Measurements from ENCODE around the gene NPAS3.

NPAS3 gene

DNA sequence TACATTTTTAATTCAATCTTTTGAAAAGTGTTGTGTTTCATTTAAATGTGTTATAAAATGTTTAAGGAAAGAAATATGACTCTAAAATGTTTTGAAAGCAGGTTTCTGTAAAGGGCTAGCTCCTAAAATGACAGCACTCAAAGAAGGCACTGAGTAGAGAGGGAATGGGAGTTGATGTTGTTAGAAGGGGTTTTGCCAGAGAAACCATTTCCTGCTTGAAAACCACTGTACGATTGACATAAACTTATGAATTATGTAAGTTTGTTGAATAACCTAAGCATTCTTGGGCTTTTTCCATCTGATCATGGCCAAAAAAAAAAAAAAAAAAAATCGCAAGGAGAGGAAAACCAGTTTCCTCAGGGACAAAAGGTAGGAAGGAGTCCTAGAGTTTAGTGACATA is 778.2 kb downstream of the NPAS3 start:
- no peak for ATAC-seq (replicated peaks)
- Mint-ChIP-seq H3K27ac (no peak overlapping the region), H3K4me1 (no peaks in the 10 kb centered on the region), H3K4me3 (no peak overlapping the region), H3K9me3 (peaks cover 0 to 5% of the 10 kb centered on the region in 2 donors), H3K27me3 (peaks cover 0 to 5% of the 10 kb centered on the region in 2 donors), H3K36me3 (peaks cover 0 to 2% of the 10 kb centered on the region in 2 donors)
- no peak for DNase-seq

DNA sequence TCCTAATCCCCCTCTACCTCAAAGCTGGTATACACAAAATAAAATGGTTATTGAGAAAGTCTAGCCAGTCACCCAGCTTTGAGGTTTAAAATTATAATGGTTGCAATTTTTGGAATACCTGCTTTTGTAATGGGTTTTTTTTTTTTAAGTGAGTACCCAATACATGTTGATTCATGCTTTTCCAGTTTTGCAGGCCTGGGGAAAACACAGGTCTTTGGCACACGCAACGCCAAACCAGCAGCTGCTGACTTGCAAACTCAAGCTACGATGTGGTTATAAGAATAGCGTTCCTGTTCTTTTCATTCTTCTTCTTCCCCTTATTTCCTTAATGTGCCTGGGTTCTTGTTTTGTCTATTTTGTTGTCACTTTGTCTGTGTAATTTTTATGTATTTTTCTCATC is 779.2 kb downstream of the NPAS3 start:
- Mint-ChIP-seq H3K27me3 (peaks cover 0 to 5% of the 10 kb centered on the region in 2 donors), H3K4me3 (no peak overlapping the region)
- no peak for DNase-seq

DNA sequence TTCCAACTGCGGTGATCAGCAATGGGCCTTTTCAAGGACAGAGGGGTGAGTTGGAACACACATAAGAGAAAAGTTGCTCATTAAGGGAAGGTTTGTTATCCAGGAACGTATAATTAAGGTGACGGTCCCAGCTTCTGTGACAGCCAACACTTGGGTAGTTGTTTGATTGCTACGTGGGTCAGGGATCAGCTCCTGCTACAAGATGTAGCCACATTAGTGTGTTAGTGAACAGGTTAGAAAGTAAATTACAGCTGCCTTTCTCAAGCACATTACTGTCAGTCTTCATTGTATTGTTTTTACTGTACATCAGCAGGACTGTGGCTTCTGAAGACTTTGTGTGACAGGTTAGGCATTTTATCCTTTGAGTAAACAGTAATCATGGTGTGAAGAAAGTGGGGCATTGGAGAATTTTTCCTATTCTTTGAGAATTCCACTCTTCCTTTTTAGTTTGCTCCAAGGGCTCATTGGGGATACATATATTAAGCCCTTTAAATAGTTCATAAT is 781.7 kb downstream of the NPAS3 start:
- H3K4me3 Mint-ChIP-seq: no peak overlapping the region
- ATAC-seq (replicated peaks) (no peak), DNase-seq (no peak)
- peaks cover 0 to 2% of the 10 kb centered on the region in 2 donors for H3K36me3 Mint-ChIP-seq
- no peak overlapping the region for H3K27ac Mint-ChIP-seq
- peaks cover 0 to 5% of the 10 kb centered on the region in 2 donors for H3K27me3 Mint-ChIP-seq
- peaks cover 0 to 4% of the 10 kb centered on the region in 2 donors for H3K9me3 Mint-ChIP-seq
- H3K4me1 Mint-ChIP-seq: no peaks in the 10 kb centered on the region

More for the DNA sequence above, 779.2 kb downstream of the NPAS3 start:
- H3K36me3 Mint-ChIP-seq: peaks cover 0 to 2% of the 10 kb centered on the region in 2 donors
- no peak for ATAC-seq (replicated peaks)
- peaks cover 0 to 5% of the 10 kb centered on the region in 2 donors for H3K9me3 Mint-ChIP-seq
- no peaks in the 10 kb centered on the region for H3K4me1 Mint-ChIP-seq
- no peak overlapping the region for H3K27ac Mint-ChIP-seq

DNA sequence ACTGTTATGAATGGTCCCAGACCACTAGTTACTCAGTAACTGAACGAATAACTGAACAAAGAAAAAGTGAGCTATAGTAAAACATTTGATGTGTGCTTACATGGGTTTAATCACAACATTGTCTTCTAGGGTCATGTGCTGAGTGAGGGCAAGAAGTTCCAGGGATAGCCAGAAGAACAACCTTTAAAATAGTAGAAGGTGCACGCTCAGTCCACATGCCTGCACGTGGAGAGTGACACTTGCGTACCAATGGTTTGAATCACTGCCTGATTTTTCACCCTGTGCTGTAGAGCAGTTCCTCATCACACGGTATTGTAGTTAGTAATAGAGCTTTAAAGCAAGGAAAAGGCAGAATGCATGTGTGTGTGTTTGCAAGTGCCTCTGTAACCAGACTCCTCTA is 788.0 kb downstream of the NPAS3 start:
- Mint-ChIP-seq H3K36me3 (no peaks in the 10 kb centered on the region), H3K4me1 (no peaks in the 10 kb centered on the region), H3K27me3 (no peaks in the 10 kb centered on the region), H3K9me3 (no peaks in the 10 kb centered on the region), H3K4me3 (no peak overlapping the region), H3K27ac (no peak overlapping the region)
- ATAC-seq (replicated peaks) (no peak), DNase-seq (no peak)

DNA sequence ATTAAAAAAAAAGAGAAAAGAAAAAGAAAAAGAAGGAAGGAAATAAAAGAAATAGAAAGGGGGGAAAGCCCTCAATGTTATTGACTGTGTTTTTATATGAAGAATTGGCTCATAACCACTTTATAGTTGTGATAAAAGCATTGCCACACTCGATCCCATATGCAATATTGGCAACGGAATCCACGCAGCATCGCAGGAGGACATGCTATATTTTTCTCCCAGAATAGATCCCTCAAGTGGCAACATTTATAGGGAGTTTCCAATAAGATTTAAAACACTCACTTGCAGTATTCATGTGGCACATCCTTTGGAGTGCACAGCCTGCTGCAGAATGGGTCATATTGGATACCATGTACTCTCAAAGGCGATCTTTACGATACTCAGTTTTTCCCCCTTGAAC is 788.9 kb downstream of the NPAS3 start:
- Mint-ChIP-seq H3K27ac (no peak overlapping the region), H3K27me3 (no peaks in the 10 kb centered on the region), H3K36me3 (no peaks in the 10 kb centered on the region), H3K4me3 (no peak overlapping the region), H3K9me3 (no peaks in the 10 kb centered on the region), H3K4me1 (no peaks in the 10 kb centered on the region)
- DNase-seq (no peak), ATAC-seq (replicated peaks) (no peak)

DNA sequence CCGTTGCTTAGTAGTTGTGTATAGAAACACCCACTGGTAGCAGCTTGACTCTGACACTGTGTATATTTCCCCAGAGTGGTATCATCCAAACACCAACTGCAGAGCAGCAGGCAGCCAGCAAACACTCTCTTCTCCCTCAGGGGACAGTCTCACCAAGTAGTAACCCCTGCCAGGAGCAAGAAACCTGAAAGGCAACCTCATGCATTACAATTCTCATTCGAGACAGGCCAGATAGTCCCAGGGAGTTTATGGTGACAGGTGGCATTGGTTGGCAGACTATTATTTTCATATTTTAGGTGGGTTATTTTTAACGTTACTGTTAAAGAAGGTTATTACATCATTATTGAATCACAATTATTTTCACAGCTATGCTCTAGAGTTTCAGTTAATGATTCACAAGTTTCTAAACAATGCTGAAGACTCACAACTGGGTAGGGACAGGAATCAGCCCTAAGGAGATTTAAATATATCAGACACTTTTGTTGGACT is 789.4 kb downstream of the NPAS3 start:
- Mint-ChIP-seq H3K4me3 (no peak overlapping the region), H3K36me3 (no peaks in the 10 kb centered on the region), H3K9me3 (no peaks in the 10 kb centered on the region), H3K27me3 (no peaks in the 10 kb centered on the region), H3K4me1 (no peaks in the 10 kb centered on the region), H3K27ac (no peak overlapping the region)
- DNase-seq: no peak
- ATAC-seq (replicated peaks): no peak

DNA sequence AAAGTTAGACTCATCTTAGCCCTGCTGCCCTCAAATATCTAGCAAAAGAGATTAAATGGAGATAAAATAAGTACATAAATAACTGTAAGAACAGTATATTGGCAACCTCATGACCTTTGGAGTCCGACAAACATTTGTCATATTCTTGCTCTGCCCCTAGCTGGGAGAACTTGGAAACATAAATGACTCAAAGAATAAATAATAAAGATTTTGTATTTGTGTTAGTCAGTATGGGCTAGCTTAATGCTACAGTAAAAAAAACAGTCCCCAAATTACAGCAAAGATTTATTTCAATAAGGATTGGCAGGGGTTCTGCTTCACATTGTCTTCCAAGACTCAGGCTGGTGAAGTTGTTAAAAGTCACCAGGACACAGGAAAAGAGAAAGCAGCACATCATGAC is 791.5 kb downstream of the NPAS3 start:
- ATAC-seq (replicated peaks): no peak
- no peak for DNase-seq
- H3K4me1 Mint-ChIP-seq: no peaks in the 10 kb centered on the region
- no peaks in the 10 kb centered on the region for H3K27me3 Mint-ChIP-seq
- no peaks in the 10 kb centered on the region for H3K9me3 Mint-ChIP-seq
- H3K4me3 Mint-ChIP-seq: no peak overlapping the region
- no peak overlapping the region for H3K27ac Mint-ChIP-seq
- H3K36me3 Mint-ChIP-seq: no peaks in the 10 kb centered on the region

DNA sequence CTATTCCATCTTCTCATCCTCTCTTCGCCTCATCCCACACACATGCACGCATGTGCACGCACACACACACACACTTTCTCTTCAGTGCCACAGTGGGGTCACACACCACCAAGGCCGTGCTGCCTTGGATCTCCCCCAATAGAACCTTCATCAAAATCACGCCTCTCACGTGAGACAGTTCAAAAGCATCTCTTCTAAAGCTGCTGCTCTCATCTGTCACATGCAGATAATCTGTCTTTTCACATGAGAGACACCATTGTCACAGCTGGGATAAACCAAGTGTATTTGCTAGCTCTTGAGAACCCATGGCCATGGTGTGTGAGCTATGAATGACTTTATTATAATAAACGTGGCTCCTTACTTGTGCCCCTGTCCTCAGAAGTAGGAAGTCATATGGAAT is 793.5 kb downstream of the NPAS3 start:
- DNase-seq (no peak), ATAC-seq (replicated peaks) (no peak)
- H3K27me3 Mint-ChIP-seq: no peaks in the 10 kb centered on the region
- no peaks in the 10 kb centered on the region for H3K36me3 Mint-ChIP-seq
- H3K4me3 Mint-ChIP-seq: no peak overlapping the region
- H3K9me3 Mint-ChIP-seq: no peaks in the 10 kb centered on the region
- H3K4me1 Mint-ChIP-seq: no peaks in the 10 kb centered on the region
- no peak overlapping the region for H3K27ac Mint-ChIP-seq

DNA sequence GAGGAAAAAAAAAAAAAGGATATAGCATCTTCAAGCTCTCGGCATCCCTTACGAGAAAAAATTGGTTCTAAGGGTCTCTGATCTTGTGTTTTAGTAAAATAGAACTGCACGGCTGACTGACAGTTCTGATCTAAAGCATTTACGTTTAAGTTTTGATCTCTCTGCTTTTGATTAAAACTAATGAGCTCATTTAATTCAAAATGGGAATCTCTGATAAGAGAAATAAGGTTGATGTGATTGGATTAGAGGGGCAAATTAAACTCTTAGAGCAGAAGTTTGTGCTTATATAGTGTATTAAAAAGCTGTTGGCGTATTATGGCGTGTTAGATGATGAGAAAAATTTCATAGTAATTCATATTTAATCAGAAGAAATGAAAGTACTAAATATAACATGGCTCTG is 794.6 kb downstream of the NPAS3 start:
- Mint-ChIP-seq H3K4me3 (no peak overlapping the region), H3K36me3 (no peaks in the 10 kb centered on the region)
- ATAC-seq (replicated peaks): no peak

DNA sequence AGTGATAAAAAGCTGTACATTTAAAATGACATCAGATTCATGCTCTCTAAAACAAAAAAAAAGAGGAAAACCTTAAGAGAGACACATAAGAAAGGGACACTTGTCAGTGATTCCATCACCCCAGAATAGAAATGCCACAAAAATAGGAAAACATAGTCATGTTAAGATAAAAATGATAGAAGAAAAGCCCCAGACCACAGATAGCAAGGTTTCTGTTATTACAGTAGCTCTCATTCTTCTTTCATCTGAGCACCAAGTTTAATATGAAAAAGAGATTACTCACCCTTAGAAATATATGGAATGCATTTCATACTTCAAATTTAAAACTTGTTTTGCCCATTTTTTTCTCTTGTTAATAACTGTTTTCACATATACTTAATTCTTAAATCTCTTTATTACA is 795.0 kb downstream of the NPAS3 start:
- no peak for DNase-seq
- no peaks in the 10 kb centered on the region for H3K9me3 Mint-ChIP-seq
- no peak for ATAC-seq (replicated peaks)
- no peaks in the 10 kb centered on the region for H3K4me1 Mint-ChIP-seq
- H3K27me3 Mint-ChIP-seq: no peaks in the 10 kb centered on the region
- H3K4me3 Mint-ChIP-seq: no peak overlapping the region
- H3K36me3 Mint-ChIP-seq: no peaks in the 10 kb centered on the region
- H3K27ac Mint-ChIP-seq: no peak overlapping the region

More for the DNA sequence above, 794.6 kb downstream of the NPAS3 start:
- Mint-ChIP-seq H3K27me3 (no peaks in the 10 kb centered on the region), H3K9me3 (no peaks in the 10 kb centered on the region), H3K4me1 (no peaks in the 10 kb centered on the region), H3K27ac (no peak overlapping the region)
- no peak for DNase-seq

DNA sequence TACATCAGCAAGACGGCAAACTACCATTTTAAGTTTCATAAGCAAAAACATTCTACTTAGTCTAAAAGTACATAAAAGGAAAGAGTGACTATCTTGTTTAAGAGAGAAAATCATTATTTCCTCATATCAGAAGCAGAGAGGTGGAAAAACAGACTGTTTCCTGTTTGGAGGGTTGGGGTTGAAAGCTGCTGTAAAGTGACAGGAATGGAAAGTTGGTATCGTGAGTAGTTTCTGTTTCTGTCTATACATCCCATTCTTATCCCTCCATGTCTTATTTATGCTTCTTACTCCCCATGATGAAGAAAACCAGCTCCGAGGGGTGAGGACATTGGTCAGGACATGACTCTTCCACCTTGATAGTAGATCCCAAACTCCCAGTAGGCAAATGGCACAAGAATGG is 795.7 kb downstream of the NPAS3 start:
- no peak for ATAC-seq (replicated peaks)
- no peak overlapping the region for H3K4me3 Mint-ChIP-seq
- H3K9me3 Mint-ChIP-seq: no peaks in the 10 kb centered on the region
- DNase-seq: no peak
- H3K36me3 Mint-ChIP-seq: no peaks in the 10 kb centered on the region
- no peaks in the 10 kb centered on the region for H3K27me3 Mint-ChIP-seq
- H3K27ac Mint-ChIP-seq: no peak overlapping the region
- H3K4me1 Mint-ChIP-seq: no peaks in the 10 kb centered on the region

DNA sequence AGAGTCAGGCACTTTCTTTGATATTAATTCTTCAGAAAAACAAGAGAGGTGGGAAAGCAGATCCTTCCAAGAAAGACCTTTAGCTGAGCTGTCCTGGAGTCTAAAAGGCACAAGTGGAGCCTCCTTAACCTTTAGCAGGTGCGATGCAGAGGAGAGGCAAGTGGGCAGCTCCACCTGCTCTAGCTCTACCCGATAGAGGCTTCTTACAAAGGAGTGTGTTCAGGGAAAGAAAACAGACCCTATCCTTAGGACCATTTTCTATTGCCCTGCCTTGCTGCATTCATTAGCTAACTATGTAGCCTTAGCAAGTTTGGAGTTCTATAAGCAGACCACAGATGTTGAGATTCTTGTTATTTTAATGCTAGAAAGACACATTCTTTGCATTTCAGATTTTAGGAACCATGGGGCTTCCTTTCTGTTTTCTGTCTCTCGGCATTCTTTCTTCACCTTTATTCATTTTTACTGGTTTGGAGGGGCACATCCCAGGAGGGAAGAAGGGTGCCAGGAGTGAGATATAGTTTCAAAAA is 797.7 kb downstream of the NPAS3 start:
- DNase-seq (no peak), ATAC-seq (replicated peaks) (no peak)
- H3K27ac Mint-ChIP-seq: no peak overlapping the region
- no peak overlapping the region for H3K4me3 Mint-ChIP-seq
- H3K36me3 Mint-ChIP-seq: no peaks in the 10 kb centered on the region
- H3K4me1 Mint-ChIP-seq: no peaks in the 10 kb centered on the region
- no peaks in the 10 kb centered on the region for H3K9me3 Mint-ChIP-seq
- H3K27me3 Mint-ChIP-seq: no peaks in the 10 kb centered on the region

DNA sequence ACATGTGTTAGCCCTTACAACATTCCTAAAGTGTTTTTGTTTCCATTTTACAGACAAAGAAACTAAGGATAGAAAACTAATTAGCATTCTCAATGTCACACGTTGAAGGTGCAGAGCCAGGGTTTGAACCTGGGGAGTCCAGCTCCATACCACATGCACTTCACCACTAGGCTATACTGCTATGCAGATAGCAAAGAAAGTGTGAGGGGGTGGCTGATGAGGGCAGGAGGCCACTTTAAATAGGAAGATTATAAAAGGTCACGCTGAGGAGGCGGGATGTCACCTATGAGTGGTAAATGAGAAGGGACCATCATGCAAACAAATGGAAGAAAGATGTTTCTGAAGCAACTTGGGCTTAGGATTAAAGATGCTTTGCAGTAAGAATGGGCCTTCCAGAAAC is 798.3 kb downstream of the NPAS3 start:
- Mint-ChIP-seq H3K4me3 (no peak overlapping the region), H3K36me3 (no peaks in the 10 kb centered on the region), H3K27me3 (no peaks in the 10 kb centered on the region), H3K9me3 (no peaks in the 10 kb centered on the region), H3K27ac (no peak overlapping the region), H3K4me1 (no peaks in the 10 kb centered on the region)
- ATAC-seq (replicated peaks) (no peak), DNase-seq (no peak)

DNA sequence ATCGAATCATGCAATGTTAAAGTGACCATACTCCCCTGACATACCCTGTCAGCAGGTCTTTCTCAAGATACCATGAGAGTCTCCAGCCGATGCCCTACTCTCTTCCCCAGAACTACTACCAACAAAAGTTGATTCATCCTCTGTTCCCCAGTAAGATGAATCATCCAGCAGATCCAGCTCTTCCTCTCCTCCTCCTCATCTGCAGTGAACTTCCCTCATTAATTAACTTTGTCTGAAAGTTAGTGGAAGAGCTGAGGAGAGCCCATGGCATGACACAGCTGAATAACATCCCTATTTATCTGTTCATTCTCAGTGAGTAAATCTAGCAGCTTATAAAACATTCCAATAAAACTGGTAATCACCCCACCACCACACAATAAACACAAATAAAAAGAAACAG is 798.8 kb downstream of the NPAS3 start:
- H3K27me3 Mint-ChIP-seq: no peaks in the 10 kb centered on the region
- H3K27ac Mint-ChIP-seq: no peak overlapping the region
- H3K9me3 Mint-ChIP-seq: no peaks in the 10 kb centered on the region
- ATAC-seq (replicated peaks) (no peak), DNase-seq (no peak)
- no peak overlapping the region for H3K4me3 Mint-ChIP-seq
- H3K4me1 Mint-ChIP-seq: no peaks in the 10 kb centered on the region
- no peaks in the 10 kb centered on the region for H3K36me3 Mint-ChIP-seq

DNA sequence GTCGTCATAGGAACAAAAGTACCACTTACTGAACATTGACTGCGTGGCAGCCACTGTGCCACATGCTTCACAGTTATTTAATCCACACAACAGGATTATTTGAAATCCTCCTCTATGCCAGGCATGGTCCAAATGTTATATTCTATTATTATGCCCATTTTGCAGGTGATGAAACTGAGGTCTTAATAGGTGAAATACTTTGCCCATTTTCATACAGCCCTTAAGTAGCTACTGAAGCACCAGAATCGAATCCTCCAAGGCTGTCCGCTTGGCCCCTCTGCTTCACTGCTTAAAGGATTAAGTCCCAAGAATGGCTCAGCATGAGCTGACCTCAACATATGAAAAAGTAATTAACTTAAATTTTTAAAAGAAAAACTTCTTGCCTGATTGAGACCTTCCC is 799.4 kb downstream of the NPAS3 start:
- H3K27me3 Mint-ChIP-seq: no peaks in the 10 kb centered on the region
- H3K4me1 Mint-ChIP-seq: no peaks in the 10 kb centered on the region
- DNase-seq (no peak), ATAC-seq (replicated peaks) (no peak)
- H3K4me3 Mint-ChIP-seq: no peak overlapping the region
- H3K36me3 Mint-ChIP-seq: no peaks in the 10 kb centered on the region
- peaks cover 4% of the 10 kb centered on the region in 2 donors for H3K9me3 Mint-ChIP-seq
- H3K27ac Mint-ChIP-seq: no peak overlapping the region

DNA sequence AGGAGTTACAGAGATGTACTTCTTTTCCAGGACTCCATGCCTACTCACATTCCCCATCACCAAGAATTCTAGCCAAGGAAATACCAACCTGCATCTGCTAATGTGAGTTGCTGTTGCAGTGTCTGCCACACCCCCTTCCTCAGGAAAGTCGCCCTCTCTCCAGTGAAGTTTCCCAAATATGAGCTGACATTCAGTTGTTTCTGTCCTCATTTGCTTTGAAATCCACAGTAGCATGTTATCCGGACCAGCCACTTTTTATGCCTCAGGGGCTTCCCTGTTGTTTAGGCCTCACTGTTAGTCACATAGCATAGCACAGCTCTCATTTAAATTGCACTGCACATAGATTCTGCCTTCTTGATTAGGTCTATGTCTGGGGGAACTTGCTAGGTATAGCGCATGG is 799.8 kb downstream of the NPAS3 start:
- peaks cover 5 to 6% of the 10 kb centered on the region in 2 donors for H3K9me3 Mint-ChIP-seq
- DNase-seq (no peak), ATAC-seq (replicated peaks) (no peak)
- no peaks in the 10 kb centered on the region for H3K36me3 Mint-ChIP-seq
- no peak overlapping the region for H3K27ac Mint-ChIP-seq
- H3K27me3 Mint-ChIP-seq: no peaks in the 10 kb centered on the region
- no peaks in the 10 kb centered on the region for H3K4me1 Mint-ChIP-seq
- H3K4me3 Mint-ChIP-seq: no peak overlapping the region
